GM12878 (cell line): ENCODE measurements around the gene NXNL1. TPM values are rescaled to one million over a fixed set of nuclear protein-coding genes. Genes with fewer than 3 reads are reported as not detected.

ENCODE experiments used
- ATAC-seq: fragments of 200-7000 bp; cut with Tn5 transposase; 3 replicates; pipeline ENCODE4 v1.9.1; 2020; ENCODE audit warnings: mild to moderate bottlenecking, moderate library complexity
- BruUV-seq: library from RNA; stranded (reverse); fragments of 400-500 nt; replicated peaks from 2 replicates; lab custom pipeline; 2021; lab: Mats Ljungman, UMichigan
- CTCF ChIA-PET: fragments of 300-600 bp; sonication (Branson Sonifier 250); formaldehyde crosslinking; extraction: SDS; loops from one replicate; lab custom pipeline; 2021; ENCODE audit warnings: inconsistent platforms; lab: Yijun Ruan, JAX
- POLR2A ChIA-PET: fragments of 350-600 bp; formaldehyde crosslinking; extraction: SDS; loops from one replicate; lab custom pipeline; 2021; ENCODE audit warnings: inconsistent platforms; lab: Charles Lee
- RAD21 ChIA-PET: fragments of 300-600 bp; sonication (Branson Sonifier 250); formaldehyde crosslinking; loops from one replicate; lab custom pipeline; 2023; ENCODE audit warnings: antibody characterized with exemption; ENCODE audit not compliant: unreplicated experiment; lab: Charles Lee
- SMC1A ChIA-PET: fragments of 300-600 bp; sonication (Branson Sonifier 250); formaldehyde crosslinking; loops from one replicate; lab custom pipeline; 2023; ENCODE audit not compliant: unreplicated experiment, uncharacterized antibody; lab: Charles Lee
- DNase-seq: peaks from one replicate; pipeline ENCODE4 v3.0.0-alpha.2; 2011; ENCODE audit warnings: low read depth, low spot score
- FAIRE-seq: peaks from 3 replicates; lab custom pipeline; 2011; peaks lifted over from hg19 to GRCh38; lab: Jason Lieb, UNC
- H2AFZ ChIP-seq: 2 replicates; pipeline ENCODE4 v1.6.0; 2011; ENCODE audit warnings: low read depth, low read length, control low read depth; ENCODE audit not compliant: control insufficient read depth
- H3K27ac ChIP-seq: 2 replicates; pipeline ENCODE4 v1.5.1; 2011; ENCODE audit warnings: control low read depth; ENCODE audit not compliant: control insufficient read depth, insufficient read depth
- H3K27me3 ChIP-seq, 2 experiments: replicated peaks in 1 of 2; 2 replicates each; pipeline versions ENCODE4 v1.6.0 to v1.6.1; 2011; ENCODE audit warnings: low read length in 1 of 2; ENCODE audit not compliant: control insufficient read depth in 2 of 2, insufficient read depth in 2 of 2
- H3K36me3 ChIP-seq, 2 experiments: 2 replicates each; pipeline ENCODE4 v1.5.1; 2011; ENCODE audit warnings: low read length in 1 of 2; ENCODE audit not compliant: control insufficient read depth in 2 of 2, insufficient read depth in 2 of 2
- H3K4me1 ChIP-seq: 2 replicates; pipeline ENCODE4 v1.6.1; 2011; ENCODE audit warnings: mild to moderate bottlenecking, low read length, moderate library complexity, mixed read lengths; ENCODE audit not compliant: control insufficient read depth, insufficient read depth
- H3K4me2 ChIP-seq: 2 replicates; pipeline ENCODE4 v1.6.0; 2011; ENCODE audit warnings: control low read depth; ENCODE audit not compliant: control insufficient read depth, insufficient read depth
- H3K4me3 ChIP-seq: fragments of 200-600 bp; sonication (generic); 2 replicates; pipeline ENCODE4 v1.5.1; 2016
- H3K79me2 ChIP-seq: 2 replicates; pipeline ENCODE4 v1.6.0; 2011; ENCODE audit warnings: low read length; ENCODE audit not compliant: control insufficient read depth, insufficient read depth
- H3K9ac ChIP-seq: 2 replicates; pipeline ENCODE4 v1.8.0; 2011; ENCODE audit warnings: low read length, control low read depth, mixed read lengths; ENCODE audit not compliant: control insufficient read depth, insufficient read depth
- H3K9me3 ChIP-seq: replicated peaks from 3 replicates; pipeline ENCODE4 v1.5.1; 2011; ENCODE audit warnings: mild to moderate bottlenecking, low read length; ENCODE audit not compliant: control insufficient read depth, insufficient read depth
- H4K20me1 ChIP-seq: 2 replicates; pipeline ENCODE4 v1.6.0; 2011; ENCODE audit not compliant: control insufficient read depth, insufficient read depth
- BCL11A ChIP-seq: IDR thresholded peaks from 2 replicates; pipeline ENCODE4 v1.6.1; 2011; ENCODE audit warnings: low read depth, low read length
- CHD1 ChIP-seq: IDR thresholded peaks from 2 replicates; pipeline ENCODE4 v1.6.1; 2012; ENCODE audit warnings: low read depth, low read length, improper control_type of control experiment
- CHD2 ChIP-seq: IDR thresholded peaks from 2 replicates; pipeline ENCODE4 v1.6.1; 2011; ENCODE audit warnings: low read depth, low read length, improper control_type of control experiment, borderline replicate concordance
- CREM ChIP-seq: IDR thresholded peaks from 2 replicates; pipeline ENCODE4 v1.6.1; 2014; ENCODE audit warnings: antibody characterized with exemption, low read depth
- E4F1 ChIP-seq: fragments of 450-650 bp; IDR thresholded peaks from 2 replicates; pipeline ENCODE4 v1.6.1; 2018; ENCODE audit warnings: borderline replicate concordance, mild to moderate bottlenecking; ENCODE audit not compliant: partially characterized antibody
- KDM1A ChIP-seq: fragments of 200-600 bp; sonication (generic); IDR thresholded peaks from 2 replicates; pipeline ENCODE4 v1.6.1; 2016; ENCODE audit warnings: borderline replicate concordance
- MYC ChIP-seq: IDR thresholded peaks from 2 replicates; pipeline ENCODE4 v1.6.1; 2011; ENCODE audit warnings: mild to moderate bottlenecking, low read length, moderate library complexity, inconsistent platforms; ENCODE audit not compliant: insufficient read depth, insufficient replicate concordance, insufficient read length, severe bottlenecking
- NFIC ChIP-seq: IDR thresholded peaks from 2 replicates; pipeline ENCODE4 v1.6.1; 2012; ENCODE audit warnings: low read depth, mild to moderate bottlenecking, inconsistent platforms, low read length, moderate library complexity
- PAX5 ChIP-seq: IDR thresholded peaks from 2 replicates; pipeline ENCODE4 v1.6.1; 2011; ENCODE audit warnings: low read depth, low read length, borderline replicate concordance
- POU2F2 ChIP-seq: IDR thresholded peaks from 3 replicates; pipeline ENCODE4 v1.6.1; 2011; ENCODE audit warnings: low read depth, mild to moderate bottlenecking, low read length, borderline replicate concordance
- SREBF1 ChIP-seq: IDR thresholded peaks from 2 replicates; pipeline ENCODE4 v1.6.1; 2012; ENCODE audit warnings: mild to moderate bottlenecking, low read length
- WGBS: methylation state at CpG from one replicate; pipeline ENCODE4 v1.1.6; 2016; ENCODE audit warnings: low lambda C conversion rate; ENCODE audit not compliant: insufficient replicate concordance, insufficient coverage; ENCODE audit errors: missing lambda C conversion rate; 5-methylcytosine and 5-hydroxymethylcytosine counted together
- in situ Hi-C: fragments of 300-500 bp; cut with MboI; formaldehyde crosslinking; loops from 9 replicates; pipeline ENCODE4 v1.14.3; 2018; ENCODE audit warnings: mixed read lengths
- intact Hi-C: fragments of 100-400 bp; cut with micrococcal nuclease; formaldehyde crosslinking; loops from one replicate; pipeline ENCODE4 v1.14.2; 2022; ENCODE audit not compliant: unreplicated experiment
- polyA plus RNA-seq, 11 experiments: library from polyadenylated mRNA; depleted of rRNA in 4 of 11; unstranded in 6 of 11; stranded (reverse) in 5 of 11; fragments of >200 nt; fragmentation: Nextera tagmentation in 4 of 11; fragmentation: Illumina TruSeq in 1 of 11; extraction: Ambion mirVana in 4 of 11; extraction: Trizol in 1 of 11; gene quantifications; 1 replicate in 1 of 11; 2 replicates in 10 of 11; pipeline versions ENCODE4 v1.2.1 to v1.2.3, GENCODE V29; 2011 to 2016; ENCODE audit warnings: inconsistent platforms in 2 of 11, missing spikeins in 2 of 11, low read depth in 1 of 11
- total RNA-seq, 4 experiments: library from RNA; depleted of rRNA in 3 of 4; stranded (reverse); fragments of >200 nt in 3 of 4; fragmentation: Illumina TruSeq in 1 of 4; extraction: Trizol in 1 of 4; gene quantifications; 2 replicates each; pipeline versions ENCODE4 v1.2.1 to v1.2.3, GENCODE V29; 2013 to 2021
- TF ChIP-seq, protein P1 (sequence below): fragments of 450-650 bp; formaldehyde crosslinking; IDR thresholded peaks from 2 replicates; pipeline ENCODE4 v1.4.0; 2022; ENCODE audit warnings: mild to moderate bottlenecking, moderate library complexity

NXNL1 gene
- total and polyA plus RNA-seq, 10 of the 15 experiments (the other 5 are each of a cell fraction or from before 2014, with no cell fraction given), result not detected

- no TSS peak for BruUV-seq
- intact Hi-C loops (no loop called here), in situ Hi-C loops (no loop called here)
- FAIRE-seq (no peak), ATAC-seq (no peak), DNase-seq (no peak)
- SMC1A ChIA-PET, result no interaction called here
- H3K9me3 ChIP-seq, result no peaks in the 10 kb centered on the region; the same call in 2 of the 3 replicates
- RAD21 ChIA-PET, result no interaction called here
- H4K20me1 ChIP-seq, result no peaks in the 10 kb centered on the region
- no peaks in the 10 kb centered on the region for H3K36me3 ChIP-seq
- CTCF ChIA-PET, result interaction anchor here (0.9 kb wide), 1 partner anchor 8 kb away, joined by 3 read pairs; no protein-coding TSS in a partner anchor
- no peak overlapping the region for H2AFZ ChIP-seq
- TF ChIP-seq BCL11A, result no peak
- no peak for TF ChIP-seq MYC
- TF ChIP-seq CHD2, result no peak
- no peak for TF ChIP-seq NFIC
- no peak for TF ChIP-seq CREM
- TF ChIP-seq PAX5, result no peak
- no peak for TF ChIP-seq POU2F2
- TF ChIP-seq KDM1A, result no peak
- TF ChIP-seq SREBF1, result no peak
- no peak for TF ChIP-seq E4F1
- TF ChIP-seq, protein P1, sequence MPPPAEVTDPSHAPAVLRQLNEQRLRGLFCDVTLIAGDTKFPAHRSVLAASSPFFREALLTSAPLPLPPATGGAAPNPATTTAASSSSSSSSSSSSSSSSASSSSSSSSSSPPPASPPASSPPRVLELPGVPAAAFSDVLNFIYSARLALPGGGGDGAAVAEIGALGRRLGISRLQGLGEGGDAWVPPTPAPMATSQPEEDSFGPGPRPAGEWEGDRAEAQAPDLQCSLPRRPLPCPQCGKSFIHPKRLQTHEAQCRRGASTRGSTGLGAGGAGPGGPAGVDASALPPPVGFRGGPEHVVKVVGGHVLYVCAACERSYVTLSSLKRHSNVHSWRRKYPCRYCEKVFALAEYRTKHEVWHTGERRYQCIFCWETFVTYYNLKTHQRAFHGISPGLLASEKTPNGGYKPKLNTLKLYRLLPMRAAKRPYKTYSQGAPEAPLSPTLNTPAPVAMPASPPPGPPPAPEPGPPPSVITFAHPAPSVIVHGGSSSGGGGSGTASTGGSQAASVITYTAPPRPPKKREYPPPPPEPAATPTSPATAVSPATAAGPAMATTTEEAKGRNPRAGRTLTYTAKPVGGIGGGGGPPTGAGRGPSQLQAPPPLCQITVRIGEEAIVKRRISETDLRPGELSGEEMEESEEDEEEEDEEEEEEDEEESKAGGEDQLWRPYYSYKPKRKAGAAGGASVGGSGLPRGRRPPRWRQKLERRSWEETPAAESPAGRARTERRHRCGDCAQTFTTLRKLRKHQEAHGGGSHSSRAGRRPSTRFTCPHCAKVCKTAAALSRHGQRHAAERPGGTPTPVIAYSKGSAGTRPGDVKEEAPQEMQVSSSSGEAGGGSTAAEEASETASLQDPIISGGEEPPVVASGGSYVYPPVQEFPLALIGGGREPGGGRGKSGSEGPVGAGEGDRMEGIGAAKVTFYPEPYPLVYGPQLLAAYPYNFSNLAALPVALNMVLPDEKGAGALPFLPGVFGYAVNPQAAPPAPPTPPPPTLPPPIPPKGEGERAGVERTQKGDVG (CRISPR knock-in tag), result no peak
- no peak for TF ChIP-seq CHD1
- H3K27me3 ChIP-seq, result no peaks in the 10 kb centered on the region
- H3K79me2 ChIP-seq, result no peaks in the 10 kb centered on the region
- H3K4me3 ChIP-seq, result no peak overlapping the region
- no peak overlapping the region for H3K4me2 ChIP-seq
- POLR2A ChIA-PET, result no interaction called here
- no peak overlapping the region for H3K27ac ChIP-seq
- no peak overlapping the region for H3K9ac ChIP-seq
- WGBS, result 81% methylated on average over 25 of the region's 25 CpGs
- H3K4me1 ChIP-seq, result no peaks in the 10 kb centered on the region
Measured at GRCh38 chr19:17436094-17436873, 24.4 kb downstream of the NXNL1 start.
